Neutrophil (primary cell): Measurements from ENCODE around the gene SETD1A.

Experiments used
- H3K27ac ChIP-seq: fragments of 200-600 bp; sonication (generic); 2 replicates; pipeline ENCODE4 v1.5.1; 2016; ENCODE audit warnings: mild to moderate bottlenecking, moderate library complexity
- H3K27me3 ChIP-seq: fragments of 200-600 bp; sonication (generic); 2 replicates; pipeline ENCODE4 v1.6.0; 2016; ENCODE audit warnings: mild to moderate bottlenecking
- H3K36me3 ChIP-seq: fragments of 200-600 bp; sonication (generic); 2 replicates; pipeline ENCODE4 v1.5.1; 2017
- H3K4me1 ChIP-seq, 2 experiments: fragments of 200-600 bp in 1 of 2; sonication (generic) in 1 of 2; 1 replicate in 1 of 2; 2 replicates in 1 of 2; pipeline versions ENCODE4 v1.5.1 to v1.6.1; 2013 to 2016; ENCODE audit warnings: low read depth in 1 of 2, low read length in 1 of 2, mild to moderate bottlenecking in 1 of 2, moderate library complexity in 1 of 2; ENCODE audit not compliant: control insufficient read depth in 1 of 2, insufficient read depth in 1 of 2
- H3K4me3 ChIP-seq, 2 experiments: fragments of 200-600 bp in 1 of 2; sonication (generic) in 1 of 2; 1 replicate in 1 of 2; 2 replicates in 1 of 2; pipeline ENCODE4 v1.5.1; 2013 to 2016; ENCODE audit warnings: low read depth in 1 of 2, low read length in 1 of 2, mild to moderate bottlenecking in 1 of 2, moderate library complexity in 1 of 2
- H3K9me3 ChIP-seq: fragments of 200-600 bp; sonication (generic); 2 replicates; pipeline ENCODE4 v1.5.1; 2016
- TF ChIP-seq, protein P1 (sequence below): fragments of 200-600 bp; sonication (generic); IDR thresholded peaks from 2 replicates; pipeline ENCODE4 v1.5.1; 2016; ENCODE audit warnings: antibody characterized with exemption

Gene SETD1A

DNA sequence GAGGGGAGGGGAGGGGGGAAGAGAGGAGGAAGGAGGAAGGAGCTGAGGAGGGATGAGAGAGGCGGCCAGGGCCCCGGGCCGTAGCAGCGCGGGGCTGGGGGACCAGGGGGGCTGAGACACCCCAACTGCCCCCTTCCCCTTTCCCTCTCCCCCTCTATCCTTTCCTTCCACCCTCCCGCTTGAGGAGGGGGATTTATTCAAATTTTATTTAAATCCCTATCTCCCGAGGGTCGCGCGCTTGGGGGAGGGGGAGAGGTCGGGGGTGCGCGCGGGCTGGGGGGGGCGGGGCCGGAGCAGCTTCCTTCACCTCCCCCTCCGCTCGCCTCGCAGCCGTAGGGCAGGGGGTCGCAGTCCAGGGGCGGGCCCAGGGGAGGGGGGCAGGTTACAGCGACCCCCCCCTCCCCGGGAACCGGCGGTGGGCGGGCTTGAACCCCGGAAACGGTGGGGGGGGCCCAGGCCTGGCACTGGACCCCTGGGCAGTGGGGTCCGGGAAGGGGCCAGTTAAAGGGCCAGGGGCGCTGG is 33.9 kb upstream of the SETD1A start, which contains the start of gene FBXL19:
Gene FBXL19 (plus strand): TSS at position 19 of the 522 bp plus-strand sequence. CDS start 2,183 bp downstream, outside the sequence.
- Histone ChIP-seq H3K27ac (peak within 1 kb of the TSS; percentile 94), H3K27me3 (no peaks in the 10 kb centered on the region), H3K4me3 (peak within 1 kb of the TSS; percentile 93 to 95), H3K9me3 (no peaks in the 10 kb centered on the region), H3K4me1 (peaks cover 12 to 18% of the 10 kb centered on the region in 2 experiments), H3K36me3 (no peaks in the 10 kb centered on the region)
- TF ChIP-seq, protein P1, sequence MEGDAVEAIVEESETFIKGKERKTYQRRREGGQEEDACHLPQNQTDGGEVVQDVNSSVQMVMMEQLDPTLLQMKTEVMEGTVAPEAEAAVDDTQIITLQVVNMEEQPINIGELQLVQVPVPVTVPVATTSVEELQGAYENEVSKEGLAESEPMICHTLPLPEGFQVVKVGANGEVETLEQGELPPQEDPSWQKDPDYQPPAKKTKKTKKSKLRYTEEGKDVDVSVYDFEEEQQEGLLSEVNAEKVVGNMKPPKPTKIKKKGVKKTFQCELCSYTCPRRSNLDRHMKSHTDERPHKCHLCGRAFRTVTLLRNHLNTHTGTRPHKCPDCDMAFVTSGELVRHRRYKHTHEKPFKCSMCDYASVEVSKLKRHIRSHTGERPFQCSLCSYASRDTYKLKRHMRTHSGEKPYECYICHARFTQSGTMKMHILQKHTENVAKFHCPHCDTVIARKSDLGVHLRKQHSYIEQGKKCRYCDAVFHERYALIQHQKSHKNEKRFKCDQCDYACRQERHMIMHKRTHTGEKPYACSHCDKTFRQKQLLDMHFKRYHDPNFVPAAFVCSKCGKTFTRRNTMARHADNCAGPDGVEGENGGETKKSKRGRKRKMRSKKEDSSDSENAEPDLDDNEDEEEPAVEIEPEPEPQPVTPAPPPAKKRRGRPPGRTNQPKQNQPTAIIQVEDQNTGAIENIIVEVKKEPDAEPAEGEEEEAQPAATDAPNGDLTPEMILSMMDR = no peak

DNA sequence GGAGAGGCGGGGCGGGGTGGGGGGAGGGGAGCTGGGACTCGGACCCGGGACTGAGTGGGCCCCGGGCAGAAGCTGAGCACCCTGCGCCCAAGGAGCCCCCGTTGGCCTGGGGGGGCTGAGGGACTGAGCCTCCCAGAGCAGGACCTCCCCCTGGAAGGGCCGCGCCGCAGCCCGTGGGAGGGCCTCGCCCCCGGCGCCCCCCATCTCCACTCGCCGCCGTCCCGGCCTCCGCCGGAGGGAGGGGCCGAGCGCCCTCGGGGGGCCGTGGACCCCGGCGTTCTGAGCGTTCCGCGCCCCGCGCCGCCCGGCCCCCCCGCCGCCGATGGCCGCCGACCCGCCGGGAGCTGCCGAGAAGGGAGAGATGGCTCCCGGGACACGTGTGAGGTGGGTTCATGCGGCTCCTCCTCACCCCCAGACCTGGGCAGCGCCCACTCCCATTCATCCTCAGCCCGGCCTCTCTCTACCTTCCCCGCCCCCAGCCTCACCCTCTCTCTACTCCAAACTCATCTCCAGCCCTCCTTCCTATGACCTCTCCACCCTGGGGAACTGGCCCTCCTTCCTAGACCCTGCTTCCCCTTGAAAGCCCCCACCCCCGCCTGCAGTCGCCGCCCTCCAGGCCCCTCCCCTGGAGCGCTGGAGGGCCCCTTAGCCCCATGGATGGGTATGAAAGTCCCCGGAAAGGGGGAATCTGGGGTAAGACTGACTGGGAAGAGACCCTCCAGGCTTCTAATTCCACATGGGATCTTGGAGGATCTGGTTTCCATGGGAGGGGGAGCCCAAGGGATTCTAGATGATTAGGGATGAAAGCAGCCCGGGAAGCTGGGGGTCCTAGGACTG is 33.3 kb upstream of the SETD1A start:
- no peak overlapping the region for H3K27ac ChIP-seq
- TF ChIP-seq, protein P1 = no peak
- peaks cover 12 to 18% of the 10 kb centered on the region in 2 experiments for H3K4me1 ChIP-seq
- H3K27me3 ChIP-seq = no peaks in the 10 kb centered on the region
- H3K4me3 ChIP-seq = peak overlapping the region; percentile 93 to 95
- no peaks in the 10 kb centered on the region for H3K9me3 ChIP-seq
- H3K36me3 ChIP-seq = peaks cover 3% of the 10 kb centered on the region

DNA sequence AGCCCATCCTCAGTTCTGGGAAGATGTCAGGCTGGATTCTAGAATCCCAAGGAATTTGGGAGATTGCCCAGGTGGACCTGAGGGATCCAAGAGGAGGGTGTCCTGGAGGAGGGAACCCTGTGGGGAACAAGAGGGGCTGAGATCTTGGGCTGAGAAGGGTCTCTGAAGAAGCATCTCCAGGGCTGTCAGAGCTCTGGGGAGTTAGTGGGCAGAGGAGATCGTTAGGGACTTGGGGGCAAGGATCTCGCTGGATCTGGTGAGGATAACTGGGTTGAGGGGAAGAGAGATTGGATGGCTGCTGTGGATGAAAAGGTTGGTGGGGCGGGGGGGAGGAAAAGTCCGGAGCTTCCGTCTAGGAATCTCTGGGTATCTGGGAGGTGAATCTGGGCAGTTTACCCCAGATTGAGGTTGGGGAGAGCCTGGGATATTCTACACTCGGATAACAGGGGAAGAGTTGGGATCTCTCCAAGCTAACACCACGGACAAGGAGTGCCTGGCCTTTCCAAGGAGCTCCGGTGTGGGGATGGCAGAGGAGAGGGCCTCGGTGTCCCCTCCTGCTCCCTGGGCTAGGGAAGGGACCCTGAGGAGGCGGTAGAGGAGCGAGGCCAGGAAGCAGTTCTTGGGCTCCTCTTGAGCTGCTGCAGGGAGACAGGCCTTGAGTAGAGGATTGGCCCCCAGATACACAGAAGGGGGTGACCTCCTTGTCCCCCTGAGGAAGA is 32.5 kb upstream of the SETD1A start:
- H3K4me3 ChIP-seq = no peak overlapping the region
- peak overlapping the region; percentile 6 for H3K27ac ChIP-seq
- H3K36me3 ChIP-seq = peaks cover 10% of the 10 kb centered on the region
- H3K9me3 ChIP-seq = no peaks in the 10 kb centered on the region
- TF ChIP-seq, protein P1 = no peak
- H3K4me1 ChIP-seq = peaks cover 12 to 18% of the 10 kb centered on the region in 2 experiments
- no peaks in the 10 kb centered on the region for H3K27me3 ChIP-seq

DNA sequence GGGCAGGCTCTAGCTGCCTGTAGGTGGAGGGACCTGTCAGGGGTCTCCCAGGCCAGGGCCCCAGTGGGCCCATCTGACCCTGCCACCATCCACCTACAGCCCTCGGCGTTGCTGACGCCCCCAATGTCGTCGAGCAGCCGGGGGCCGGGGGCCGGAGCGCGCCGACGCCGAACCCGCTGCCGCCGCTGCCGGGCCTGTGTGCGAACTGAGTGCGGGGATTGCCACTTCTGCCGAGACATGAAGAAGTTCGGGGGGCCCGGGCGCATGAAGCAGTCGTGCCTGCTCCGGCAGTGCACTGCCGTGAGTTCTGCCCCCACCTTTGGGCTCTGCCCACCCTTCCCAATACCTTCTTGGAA is 31.9 kb upstream of the SETD1A start:
- TF ChIP-seq, protein P1 = no peak
- no peak overlapping the region for H3K4me3 ChIP-seq
- peaks cover 12 to 18% of the 10 kb centered on the region in 2 experiments for H3K4me1 ChIP-seq
- H3K27ac ChIP-seq = peak overlapping the region; percentile 6
- no peaks in the 10 kb centered on the region for H3K9me3 ChIP-seq
- H3K27me3 ChIP-seq = no peaks in the 10 kb centered on the region
- H3K36me3 ChIP-seq = peaks cover 15% of the 10 kb centered on the region

DNA sequence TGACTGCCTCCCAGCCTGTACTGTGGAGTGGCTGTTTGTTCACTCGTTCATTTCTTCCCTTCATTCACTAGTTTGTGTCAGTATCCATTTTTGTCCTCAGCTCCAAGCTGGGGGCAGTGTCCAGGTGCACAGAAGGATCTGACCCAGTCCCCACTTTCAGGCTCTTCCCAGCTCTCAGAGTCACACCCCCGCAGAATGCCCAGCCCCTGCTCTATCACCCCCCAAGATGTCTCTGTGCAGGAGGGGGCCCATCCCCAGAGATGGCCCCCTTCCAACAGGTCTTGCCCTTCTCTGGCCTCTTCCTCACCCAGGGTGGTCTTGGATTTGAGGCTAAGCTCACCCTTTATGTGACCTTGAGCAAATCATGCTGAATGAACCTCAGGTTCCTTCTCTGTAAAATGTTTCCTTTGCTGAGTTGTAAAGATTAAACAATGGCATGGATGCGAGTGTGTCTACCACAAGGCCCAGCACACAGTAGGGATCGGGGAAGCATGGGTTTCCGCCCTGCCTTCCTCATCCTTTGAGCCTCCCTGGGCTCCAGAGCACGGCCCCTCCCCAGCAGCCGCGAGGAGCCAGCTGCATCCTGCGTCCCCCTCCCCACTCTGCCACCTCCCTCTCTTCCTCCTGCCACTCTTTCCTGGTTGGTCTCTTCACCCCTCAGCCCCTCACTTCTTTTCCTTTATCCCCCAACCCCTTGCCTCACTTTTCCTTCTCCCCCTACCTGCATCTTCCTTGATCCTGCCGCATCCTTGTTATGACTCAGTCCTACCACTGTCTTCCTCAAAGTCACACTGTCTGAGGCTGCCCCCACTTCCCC is 31.4 kb upstream of the SETD1A start:
- H3K27ac ChIP-seq = peak overlapping the region; percentile 42
- no peaks in the 10 kb centered on the region for H3K27me3 ChIP-seq
- no peaks in the 10 kb centered on the region for H3K9me3 ChIP-seq
- TF ChIP-seq, protein P1 = no peak
- peaks cover 12 to 18% of the 10 kb centered on the region in 2 experiments for H3K4me1 ChIP-seq
- H3K4me3 ChIP-seq = no peak overlapping the region
- peaks cover 21% of the 10 kb centered on the region for H3K36me3 ChIP-seq
